Fibroblast of lung (primary cell): ENCODE results near the gene DNASE2B.

Experiments used
- CTCF ChIP-seq, 2 donors: IDR thresholded peaks in 1 of 2; conservative IDR thresholded peaks in 1 of 2; 1 replicate in 1 of 2; 2 replicates in 1 of 2; pipeline ENCODE4 v1.5.1; 2011 to 2012; ENCODE audit warnings: low read length in 2 of 2, control low read depth in 1 of 2, inconsistent platforms in 1 of 2, low read depth in 1 of 2, mild to moderate bottlenecking in 1 of 2
- EZH2 ChIP-seq: IDR thresholded peaks from 2 replicates; pipeline ENCODE4 v1.5.1; 2012; ENCODE audit warnings: low read length, control low read depth, mild to moderate bottlenecking; ENCODE audit errors: missing control alignments

GRCh38 chr1:84402060-84402459 is 3.8 kb downstream of the DNASE2B start:
- TF ChIP-seq CTCF (conservative IDR thresholded peaks at IDR 0.05 in 1 of 2, IDR thresholded peaks at IDR 0.05 in 1 of 2; ENCODE audit: low read depth in 1 of 2, low read length in 2 of 2) (no peak), EZH2 (no peak)
